ENCODE results near the gene EPS15.
A peak's percentile ranks its signal among the peaks of the same experiment; 100 is the strongest.
"Not testable (repeated sequence)": the region's sequence is repeated elsewhere in the genome, so short reads cannot be mapped to it uniquely, and the experiment has no call there.

The EPS15 gene

DNA sequence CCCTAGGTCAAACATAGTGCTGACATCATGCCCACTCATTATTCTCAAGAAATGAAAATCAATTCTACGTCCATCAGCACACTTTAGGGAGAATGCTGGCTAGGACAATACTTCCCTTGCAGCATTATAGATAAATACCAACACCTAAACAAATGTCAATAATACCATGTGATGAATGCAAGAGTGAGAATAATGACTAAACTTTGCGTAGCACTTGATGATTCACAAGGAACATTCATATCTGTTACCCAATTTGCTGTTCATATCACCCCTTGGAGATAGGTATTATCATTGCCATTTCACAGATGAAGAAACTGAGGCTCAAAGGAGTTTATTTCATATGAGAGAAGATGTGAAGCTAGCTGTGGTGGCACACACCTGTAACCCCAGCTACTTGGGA, 24.8 kb upstream of the EPS15 start:
- FAIRE-seq (no peak), DNase-seq (ENCODE audit: low spot score) (no peak)

DNA sequence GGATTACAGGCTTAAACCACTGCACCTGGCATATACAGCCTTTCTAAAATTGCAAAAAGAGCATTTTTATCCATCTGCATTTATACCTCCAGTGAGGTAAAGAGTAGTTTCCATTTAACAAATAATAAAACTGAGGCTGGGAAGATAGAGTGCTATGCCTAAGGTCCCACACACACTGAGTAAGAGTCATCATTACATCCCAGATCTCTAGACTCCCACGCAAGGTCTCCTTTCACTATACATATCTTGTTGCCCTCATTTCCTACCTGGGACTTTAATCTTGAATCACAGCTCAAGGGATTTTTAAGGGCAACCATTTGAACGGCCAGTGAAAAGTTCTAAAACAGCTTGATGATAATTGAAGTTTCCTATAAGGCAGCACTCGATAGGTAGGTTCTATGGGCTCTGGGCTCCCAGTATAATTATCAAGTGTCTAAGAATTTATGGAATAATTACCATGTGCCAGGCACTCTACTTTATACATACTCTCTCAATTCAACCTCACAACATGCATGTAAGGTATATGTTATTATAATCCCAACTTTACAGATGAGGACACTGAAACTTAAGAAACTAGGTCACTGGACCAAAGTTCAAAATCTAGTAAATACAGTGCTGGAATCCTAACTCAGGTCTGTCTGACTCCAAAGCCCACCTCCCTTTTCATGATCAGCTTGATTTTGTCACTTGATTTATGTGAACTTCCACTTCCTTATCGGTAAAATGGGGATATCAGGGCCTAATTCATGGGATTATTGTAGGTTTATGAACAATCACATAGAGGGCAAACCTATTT, 23.3 kb upstream of the EPS15 start:
- FAIRE-seq (no peak), DNase-seq (ENCODE audit: low spot score) (no peak)

DNA sequence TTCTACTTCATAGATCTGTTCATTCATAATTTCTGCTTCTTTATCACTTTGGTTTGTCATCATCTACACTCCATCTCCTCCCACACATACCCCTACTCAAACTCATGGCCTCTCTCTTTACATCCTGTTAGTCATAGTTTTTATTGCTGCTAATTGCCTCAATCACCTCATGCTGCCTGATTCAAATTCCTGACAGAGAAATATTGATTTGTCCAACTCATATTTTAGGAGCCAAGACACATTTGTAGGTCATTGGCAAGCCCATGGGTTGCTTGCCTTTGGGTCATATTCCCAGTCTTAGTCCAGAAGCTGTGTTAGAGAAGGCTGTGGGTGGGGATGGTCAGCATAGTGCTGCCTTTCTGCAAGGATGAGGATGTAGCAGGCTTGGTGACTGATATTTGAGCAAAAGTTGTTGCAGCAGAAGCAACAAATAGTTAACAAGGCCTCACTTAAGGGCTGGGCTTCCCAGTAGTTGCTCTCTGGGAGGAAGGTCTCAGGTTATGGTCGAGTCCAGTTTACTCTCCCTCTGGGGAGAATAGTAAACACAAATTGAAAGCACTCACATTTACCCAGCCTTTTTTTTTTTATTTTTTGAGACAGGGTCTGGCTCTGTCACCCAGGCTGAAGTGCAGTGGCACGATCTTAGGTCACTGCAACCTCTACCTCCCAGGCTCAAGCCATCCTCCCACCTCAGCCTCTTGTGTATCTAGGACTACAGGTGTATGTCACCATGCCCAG, 22.4 kb upstream of the EPS15 start:
- no peak for FAIRE-seq
- no peak for DNase-seq (ENCODE audit: low spot score)

DNA sequence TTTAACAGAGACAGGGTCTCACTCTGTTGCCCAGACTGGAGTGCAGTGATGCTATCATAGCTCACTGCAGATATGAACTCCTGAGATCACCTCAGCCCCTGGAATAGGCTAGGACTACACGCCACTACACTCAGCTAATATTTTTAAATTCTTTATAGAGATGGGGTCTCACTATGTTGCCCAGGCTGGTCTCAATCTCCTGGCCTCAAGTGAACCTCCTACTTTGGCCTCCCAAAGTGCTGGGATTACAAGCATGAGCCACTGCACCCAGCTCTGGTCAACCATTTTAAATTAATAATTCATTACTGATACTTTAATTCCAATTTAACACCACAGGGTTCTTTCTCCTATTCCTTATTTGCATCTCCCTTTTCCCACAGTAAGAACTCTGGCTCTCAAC, 18.5 kb upstream of the EPS15 start:
- FAIRE-seq (no peak), DNase-seq (ENCODE audit: low spot score) (no peak)

DNA sequence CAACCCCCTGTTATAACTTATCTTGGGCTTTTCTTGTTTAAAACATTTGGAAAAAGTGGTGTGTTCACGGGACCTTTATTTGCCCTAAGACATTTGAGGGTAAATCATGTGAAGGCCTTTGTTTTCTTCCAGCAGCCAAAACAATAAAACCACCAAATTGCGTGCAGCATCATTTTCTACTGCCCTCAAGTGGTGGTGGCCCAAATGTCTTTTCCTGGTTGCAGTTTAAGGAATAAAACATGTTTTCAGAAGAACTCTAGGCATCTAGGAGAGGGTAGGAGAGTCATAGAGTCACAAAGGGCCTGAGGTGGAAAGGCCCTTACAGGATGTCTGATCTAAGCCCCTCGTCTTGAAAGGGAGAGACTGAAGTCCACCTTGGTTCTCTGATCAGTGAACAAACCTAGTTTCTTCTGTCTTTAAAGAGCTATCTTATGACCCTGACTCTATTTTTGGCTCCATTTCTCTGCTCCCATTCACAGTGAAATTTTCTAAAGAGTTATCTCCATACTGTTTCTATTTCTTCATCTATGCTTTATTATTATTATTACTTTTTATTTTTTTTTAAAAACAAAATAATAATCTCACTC, 16.0 kb upstream of the EPS15 start:
- peak; percentile 64 for DNase-seq (ENCODE audit: low spot score)

DNA sequence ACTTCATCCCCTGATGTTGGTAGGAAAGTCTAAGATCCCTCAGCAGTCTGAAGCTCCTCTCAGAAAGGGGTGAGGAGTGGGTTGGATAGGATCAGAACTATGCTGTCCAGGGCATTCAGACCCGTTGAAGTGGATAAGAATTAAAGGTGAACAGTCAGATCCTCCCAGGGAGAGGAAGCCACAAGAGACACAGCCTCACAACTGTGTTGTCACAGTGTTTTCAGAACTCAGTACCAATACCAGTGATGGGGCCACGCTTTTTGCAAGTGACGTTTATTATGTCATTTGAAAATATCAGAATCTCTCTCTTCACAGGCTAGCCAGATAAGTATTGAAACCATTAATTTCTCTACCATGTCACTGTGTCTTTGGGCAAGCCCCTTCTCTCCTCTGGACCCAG, 15.4 kb upstream of the EPS15 start:
- DNase-seq (ENCODE audit: low spot score) (no peak), FAIRE-seq (no peak)

More for the DNA sequence above, 16.0 kb upstream of the EPS15 start:
- FAIRE-seq = no peak

DNA sequence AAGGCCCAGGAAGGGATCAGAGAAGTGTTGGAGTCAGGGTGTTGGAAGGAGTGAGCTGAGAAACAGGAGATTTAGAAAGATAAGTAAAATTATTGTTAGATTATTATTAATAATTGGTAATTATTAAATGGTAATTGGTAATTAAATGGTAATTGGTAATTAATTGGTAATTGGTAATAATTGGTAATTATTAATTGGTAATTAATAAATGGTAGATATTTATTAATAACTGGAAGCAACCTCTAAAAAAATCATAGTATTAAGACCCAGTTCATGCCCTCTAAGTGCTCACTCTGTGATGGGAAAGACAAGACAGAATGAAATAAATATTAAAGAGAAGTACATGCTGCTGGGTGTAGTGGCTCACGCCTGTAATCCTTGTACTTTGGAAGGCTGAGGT, 13.8 kb upstream of the EPS15 start:
- no peak for DNase-seq (ENCODE audit: low spot score)

DNA sequence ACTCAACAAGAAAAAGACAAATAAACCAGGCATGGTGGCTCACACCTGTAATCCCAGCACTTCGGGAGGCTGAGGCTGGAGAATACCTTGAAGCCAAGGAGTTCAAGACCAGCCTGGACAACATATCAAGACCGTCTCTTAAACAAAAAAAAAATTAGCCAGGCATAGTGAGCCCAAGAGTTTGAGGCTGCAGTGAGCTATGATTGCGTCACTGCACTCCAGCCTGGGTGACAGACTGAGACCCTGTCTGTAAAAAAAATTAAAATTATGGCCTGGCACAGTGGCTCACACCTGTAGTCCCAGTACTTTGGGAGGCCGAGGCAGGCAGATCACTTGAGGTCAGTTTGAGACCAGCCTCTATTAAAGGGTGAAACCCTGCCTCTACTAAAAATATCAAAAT, 11.4 kb upstream of the EPS15 start:
- not testable (repeated sequence) for FAIRE-seq; DNase-seq (ENCODE audit: low spot score)

More for the DNA sequence above, 13.8 kb upstream of the EPS15 start:
- FAIRE-seq = no peak

DNA sequence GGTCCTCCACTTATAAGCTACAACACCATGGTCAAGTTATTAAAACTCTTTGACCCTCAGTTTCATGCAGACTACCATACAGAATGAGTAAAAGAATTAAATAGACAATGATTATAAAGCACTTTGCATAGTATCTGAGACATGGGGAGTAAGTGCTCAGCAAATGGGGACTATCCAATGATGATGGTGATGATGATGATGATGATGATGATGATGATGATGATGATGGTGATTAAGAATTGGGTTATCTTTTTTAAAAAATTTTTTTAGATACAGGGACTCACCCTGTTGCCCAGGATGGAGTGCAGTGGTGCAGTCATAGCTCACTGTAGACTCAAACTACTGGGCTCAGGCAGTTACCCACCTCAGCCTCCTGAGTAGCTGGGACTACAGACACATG, 8.1 kb upstream of the EPS15 start:
- FAIRE-seq (no peak), DNase-seq (ENCODE audit: low spot score) (no peak)

DNA sequence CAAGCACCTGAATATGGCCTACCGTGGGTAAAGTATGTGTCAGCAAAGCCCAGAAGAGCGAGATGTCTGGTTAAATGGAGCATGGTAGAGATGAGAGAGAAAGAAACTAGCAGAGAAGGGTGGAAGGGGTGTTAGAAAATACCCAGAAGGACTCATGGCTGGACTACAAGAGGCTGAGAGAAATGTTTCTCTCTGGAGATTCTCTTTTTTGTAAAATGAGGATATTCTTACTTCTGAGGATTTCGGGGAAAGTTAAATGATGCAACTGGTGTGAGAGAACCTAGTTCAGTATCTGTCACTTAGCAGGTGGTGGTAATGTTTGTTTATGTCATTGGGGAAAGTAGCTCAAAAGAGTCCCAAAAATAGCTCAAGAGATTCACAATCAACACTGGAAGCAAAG, 7.2 kb upstream of the EPS15 start:
- no peak for DNase-seq (ENCODE audit: low spot score)
- no peak for FAIRE-seq

DNA sequence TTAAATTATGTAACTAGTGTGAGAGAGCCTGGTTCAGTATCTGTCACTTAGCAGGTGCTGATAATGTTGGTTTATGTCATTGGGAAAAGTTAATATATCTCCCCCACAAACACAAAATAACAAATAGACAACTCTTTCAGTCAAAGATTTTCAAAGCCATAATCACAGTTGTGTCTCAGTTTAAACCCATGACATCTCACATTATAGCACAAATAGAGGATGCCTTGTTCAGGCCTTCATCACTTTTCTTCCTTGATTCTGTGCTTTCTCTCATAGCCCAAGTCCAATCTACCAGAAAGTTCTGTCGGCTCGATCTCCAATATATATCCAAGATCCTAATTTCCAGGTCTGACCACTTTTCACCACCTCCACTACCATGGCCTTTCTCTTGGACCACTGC, 6.2 kb upstream of the EPS15 start:
- FAIRE-seq (no peak), DNase-seq (ENCODE audit: low spot score) (no peak)

DNA sequence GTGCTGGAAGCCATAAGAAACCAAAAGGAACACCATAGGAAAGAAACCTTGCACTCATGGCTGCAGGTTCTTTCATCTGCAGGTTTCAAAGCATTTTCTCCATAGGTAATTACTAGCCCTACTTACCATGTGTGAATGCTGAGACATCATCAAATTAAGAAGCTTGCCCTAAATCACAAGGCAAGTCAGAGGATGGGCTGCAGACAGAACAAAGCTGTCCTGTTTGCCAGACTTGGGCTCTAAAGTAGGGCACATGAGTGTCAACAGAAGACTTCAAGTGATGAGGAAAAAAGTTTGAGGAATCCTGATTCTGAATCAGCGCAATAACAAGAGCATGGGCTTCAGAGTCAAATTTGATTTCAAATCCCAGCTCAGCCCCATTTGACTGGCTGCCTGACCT, 5.8 kb upstream of the EPS15 start:
- FAIRE-seq (no peak), DNase-seq (ENCODE audit: low spot score) (no peak)

DNA sequence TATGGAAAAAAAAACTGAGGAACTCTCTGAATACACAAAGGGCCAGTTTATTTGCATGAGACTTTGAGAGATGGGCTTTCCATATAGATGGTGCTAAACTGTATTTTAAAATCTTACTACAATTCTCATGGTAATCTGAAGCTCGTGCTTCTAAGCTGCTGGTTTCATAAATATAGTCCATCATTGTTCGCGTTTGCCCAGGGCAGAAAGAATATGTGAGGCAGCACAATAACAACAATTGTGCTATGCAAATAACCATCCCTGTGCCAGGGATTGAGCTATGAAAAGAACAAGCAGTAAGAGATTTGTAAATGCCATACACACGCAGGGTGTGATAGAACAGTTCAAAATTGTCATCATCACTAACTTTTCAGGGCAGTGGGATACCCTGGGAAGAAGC, 4.9 kb upstream of the EPS15 start:
- FAIRE-seq (no peak), DNase-seq (ENCODE audit: low spot score) (no peak)

DNA sequence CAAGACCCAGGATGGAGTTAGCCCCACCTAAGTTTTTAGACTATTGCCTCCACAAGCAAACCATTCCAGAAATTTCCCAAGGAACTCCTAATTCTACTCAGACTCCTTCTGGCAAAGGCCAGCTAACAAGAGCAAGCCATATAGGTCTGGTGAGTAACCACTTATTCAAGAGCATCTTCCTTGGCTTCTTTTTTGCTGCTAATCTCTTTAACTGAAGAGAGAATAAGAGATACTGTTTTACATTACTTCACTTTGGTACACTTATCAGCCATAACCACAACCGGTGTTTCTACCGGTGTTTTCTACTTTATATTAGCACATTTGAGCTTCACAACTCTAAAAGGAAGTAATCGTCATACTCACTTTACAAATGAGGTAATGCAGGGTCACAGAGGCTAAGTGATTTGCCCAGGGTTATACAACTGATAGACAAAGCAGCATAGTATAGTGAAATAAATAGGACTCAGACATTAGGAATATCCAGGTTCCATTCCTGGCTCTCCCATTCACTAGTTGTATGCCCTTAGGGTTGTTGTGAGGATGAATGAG, 1.7 kb upstream of the EPS15 start:
- DNase-seq (ENCODE audit: low spot score) (no peak), FAIRE-seq (no peak)

DNA sequence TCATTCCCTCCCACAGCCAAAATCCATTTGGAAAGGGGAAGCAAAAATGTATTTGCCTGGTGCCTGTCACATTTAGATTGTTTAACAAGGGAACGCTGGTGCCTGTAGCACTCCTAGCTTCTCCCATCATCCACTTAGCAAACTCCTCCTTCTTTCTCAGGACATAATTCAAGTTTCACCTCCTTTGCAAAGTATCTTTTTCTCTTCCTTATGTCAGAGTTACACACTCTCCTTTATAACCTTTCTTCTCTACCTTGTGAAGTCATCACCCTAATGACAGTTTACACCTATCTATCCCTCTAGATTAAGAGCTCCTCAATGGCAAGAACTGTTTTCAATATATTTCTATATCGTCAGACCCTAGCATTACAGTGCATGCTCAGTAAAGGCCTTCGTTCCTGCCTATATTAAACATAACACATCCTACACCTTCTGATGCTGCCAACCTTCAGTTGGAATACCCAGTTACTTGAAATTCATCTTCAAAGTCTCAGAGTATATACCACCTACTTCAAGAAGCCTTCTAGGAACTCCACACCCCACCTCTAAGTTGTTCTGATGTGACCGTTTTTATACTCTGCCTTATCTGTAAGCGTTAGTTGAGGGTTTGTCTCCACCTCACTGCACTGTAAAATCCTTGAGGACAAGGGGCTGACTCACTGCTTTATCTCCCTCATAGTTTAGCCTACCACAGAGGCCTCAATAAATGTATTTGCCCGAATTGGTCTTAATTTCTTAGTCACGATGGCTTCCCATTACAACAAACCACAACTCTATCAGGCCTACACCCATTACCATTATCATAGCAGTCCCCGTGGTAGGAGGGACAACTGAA, 1.0 kb upstream of the EPS15 start:
- FAIRE-seq (no peak), DNase-seq (ENCODE audit: low spot score) (no peak)

DNA sequence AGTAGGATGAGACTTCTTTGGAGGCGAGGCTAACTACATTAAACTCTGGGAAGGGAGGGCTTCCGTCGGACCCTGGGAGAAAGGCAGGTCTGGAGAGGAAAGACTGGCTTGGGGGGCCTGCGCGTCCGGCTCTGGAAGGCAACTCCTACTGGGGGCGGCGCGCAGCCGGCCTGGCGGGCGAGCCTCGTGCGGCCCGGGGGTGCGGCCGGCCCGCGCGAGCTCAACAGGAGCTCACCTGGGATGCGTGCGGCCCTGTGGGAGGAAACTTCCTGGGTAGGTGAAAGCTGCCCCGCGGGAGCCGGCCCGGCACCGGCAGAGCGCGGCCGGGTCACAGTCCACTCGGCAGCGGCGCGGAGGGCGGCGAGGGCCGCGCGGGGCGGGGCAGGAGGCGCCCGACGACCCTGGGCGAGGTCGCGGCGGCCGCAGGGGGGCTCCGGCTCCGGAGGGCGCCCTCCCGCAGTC, 449 bp downstream of the EPS15 start:
- DNase-seq (ENCODE audit: low spot score) = peak; percentile 55
- FAIRE-seq = no peak

DNA sequence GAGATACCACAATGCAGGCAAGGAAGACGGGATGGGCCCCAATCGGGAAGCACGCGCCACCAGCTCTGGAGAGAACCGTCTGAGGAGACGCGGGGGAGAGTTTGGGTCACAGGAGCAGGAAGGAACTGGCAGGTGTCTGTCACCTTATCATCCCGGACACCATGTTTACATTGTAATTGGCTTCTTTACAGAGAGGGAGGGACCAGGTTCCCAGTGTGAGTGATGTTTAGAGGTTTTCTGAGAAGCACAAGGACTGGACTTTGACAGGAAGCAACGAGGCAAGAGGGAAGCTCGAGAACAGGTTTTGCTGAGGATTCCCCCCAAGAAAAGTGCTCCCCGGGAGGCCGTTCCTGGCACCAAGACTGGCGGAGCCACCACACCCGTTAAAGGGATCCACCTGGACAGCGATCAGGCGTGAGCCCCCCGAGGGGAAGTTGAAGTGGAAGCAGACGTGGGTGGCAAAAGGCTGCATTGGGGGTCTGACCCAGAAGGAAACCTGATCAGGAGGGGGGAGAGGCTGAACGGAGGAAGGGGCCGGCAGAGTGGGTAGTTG, 957 bp downstream of the EPS15 start:
- FAIRE-seq = no peak

DNA sequence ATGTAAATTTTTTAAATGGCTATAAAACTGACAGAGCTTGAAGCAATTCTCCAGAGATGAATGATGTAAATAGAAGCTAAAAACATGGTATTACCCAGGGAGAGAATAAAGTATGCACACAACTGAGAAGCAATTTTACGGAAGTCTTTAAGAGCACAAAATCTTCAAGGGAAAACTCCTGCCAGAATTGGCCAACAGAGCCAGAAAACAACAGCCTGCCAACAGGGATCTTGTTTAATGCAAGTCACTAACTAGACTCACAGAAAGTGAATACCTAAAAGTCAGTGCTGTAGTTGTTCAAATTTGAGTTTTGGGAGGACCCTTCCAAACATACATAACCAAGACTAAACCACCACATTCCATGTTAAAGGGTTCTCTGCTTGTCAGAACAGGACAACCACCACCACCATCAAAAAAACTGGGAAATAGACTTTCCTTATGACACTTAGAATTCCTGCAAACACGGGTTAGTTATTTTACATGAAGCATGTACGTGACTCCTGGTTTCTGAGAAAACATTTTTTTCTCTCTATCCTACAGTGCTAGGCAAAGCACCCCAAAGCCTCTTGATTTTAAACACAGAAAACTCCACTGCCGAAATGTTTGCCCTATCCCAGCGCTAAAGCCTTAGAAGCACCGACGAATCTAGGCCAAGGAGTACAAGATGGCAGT, 1.6 kb downstream of the EPS15 start:
- DNase-seq (ENCODE audit: low spot score) (no peak), FAIRE-seq (peak; percentile 23)

More for the DNA sequence above, 957 bp downstream of the EPS15 start:
- peak; percentile 30 for DNase-seq (ENCODE audit: low spot score)

DNA sequence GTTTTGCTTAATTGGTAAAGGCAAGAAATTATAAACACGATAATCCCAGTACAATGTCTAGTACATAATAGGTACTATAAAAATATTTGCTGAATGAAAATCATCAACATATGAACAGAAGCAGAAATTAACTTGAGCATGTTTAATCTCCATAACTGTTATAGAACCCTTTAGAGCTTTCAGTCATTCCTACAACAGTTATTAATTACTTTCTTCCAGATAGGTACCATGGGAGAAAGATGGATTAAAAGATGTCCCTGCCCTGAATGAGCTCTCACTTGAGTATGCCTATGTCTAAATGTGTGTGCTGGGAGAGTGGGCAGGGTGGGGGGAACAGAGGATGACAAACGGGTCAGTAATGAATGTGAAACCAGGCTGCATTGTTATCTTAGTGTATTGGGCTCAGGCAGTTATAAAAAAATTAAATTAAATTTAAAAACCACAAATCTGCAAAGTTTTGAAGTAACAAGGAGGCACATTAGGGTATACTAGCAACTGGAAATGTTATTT, 2.4 kb downstream of the EPS15 start:
- DNase-seq (ENCODE audit: low spot score) = no peak
- FAIRE-seq = no peak

DNA sequence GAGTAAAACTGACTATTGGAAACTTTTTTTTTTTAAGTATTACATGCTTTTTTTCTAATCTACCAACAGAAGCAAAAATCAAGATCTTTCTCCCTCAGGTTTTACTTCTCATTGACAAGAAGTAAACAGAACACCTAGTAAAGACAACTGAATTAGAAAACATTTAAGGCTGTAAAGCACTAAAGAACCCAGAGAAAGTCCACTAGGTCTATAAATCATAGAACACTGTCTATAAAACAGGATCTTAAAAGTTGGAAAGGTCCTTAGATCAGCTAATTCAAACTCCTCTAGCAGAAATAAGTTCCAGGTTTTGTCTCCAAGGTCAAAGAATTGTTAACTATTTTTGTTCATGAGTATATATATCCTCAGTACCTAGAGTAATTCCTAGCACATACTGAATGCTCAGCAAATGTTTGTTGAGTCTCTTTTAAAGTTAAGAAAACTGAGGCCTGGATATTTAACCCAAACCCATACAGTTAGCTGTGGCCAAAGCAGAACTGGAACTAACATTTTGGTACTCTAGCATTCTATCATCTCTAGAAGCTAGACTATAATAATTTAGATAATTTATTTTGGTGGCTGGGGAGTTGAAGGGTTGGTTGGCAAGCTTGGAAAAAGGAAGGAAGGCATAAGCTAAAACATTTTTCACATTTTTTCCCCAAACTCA, 3.0 kb downstream of the EPS15 start:
- FAIRE-seq (no peak), DNase-seq (ENCODE audit: low spot score) (no peak)

Measured in urothelium cell line (cell line).